HCT116 (cell line): Measurements from ENCODE around the gene MYH1. TPM values are rescaled to one million over a fixed set of nuclear protein-coding genes. Genes with fewer than 3 reads are reported as not detected.
"Not testable (repeated sequence)": the region's sequence is repeated elsewhere in the genome, so short reads cannot be mapped to it uniquely, and the experiment has no call there.

ENCODE experiments used
- ATAC-seq: fragments of 200-7000 bp; cut with Tn5 transposase; 2 replicates; pipeline ENCODE4 v1.9.1; 2020; ENCODE audit warnings: mild to moderate bottlenecking, moderate library complexity
- BruUV-seq: library from RNA; stranded (reverse); fragments of 400-500 nt; replicated peaks from 2 replicates; lab custom pipeline; 2021; lab: Mats Ljungman, UMichigan
- CTCF ChIA-PET: fragments of 300-600 bp; sonication (Branson Sonifier 250); formaldehyde crosslinking; loops from one replicate; lab custom pipeline; 2021; ENCODE audit warnings: antibody characterized with exemption; lab: Charles Lee
- POLR2A ChIA-PET: fragments of 300-600, 350-600 bp; sonication (Branson Sonifier 250); formaldehyde crosslinking; loops from one replicate; lab custom pipeline; 2021; ENCODE audit warnings: antibody characterized with exemption; lab: Charles Lee
- RAD21 ChIA-PET, 2 experiments: fragments of 300-600 bp; sonication (Branson Sonifier 250); formaldehyde crosslinking; loops; one replicate each; lab custom pipeline; 2023; ENCODE audit warnings: low total read pairs in 2 of 2; ENCODE audit not compliant: uncharacterized antibody in 2 of 2, unreplicated experiment in 2 of 2, low non-redundant PET in 1 of 2; lab: Charles Lee
- DNase-seq: peaks from one replicate; pipeline ENCODE4 v3.0.0-alpha.2; 2010; ENCODE audit warnings: low read depth, low spot score
- H2AFZ ChIP-seq: fragments of 200-600 bp; shearing (Covaris generic), sonication (generic); 2 replicates; pipeline ENCODE4 v1.6.1; 2017; ENCODE audit warnings: low read depth, mixed run types, mixed read lengths, antibody characterized with exemption, low read length; ENCODE audit not compliant: poor library complexity, severe bottlenecking
- H3K27ac ChIP-seq: 2 replicates; pipeline ENCODE4 v1.5.1; 2012; ENCODE audit warnings: low read depth, low read length
- H3K27me3 ChIP-seq: fragments of 200-600 bp; sonication (generic); 2 replicates; pipeline ENCODE4 v1.6.1; 2016; ENCODE audit warnings: mixed run types, low read length, mixed read lengths; ENCODE audit not compliant: insufficient read depth
- H3K36me3 ChIP-seq, 2 experiments: fragments of 200-500 bp in 1 of 2; fragments of 200-600 bp in 1 of 2; sonication (Bioruptor generic) in 1 of 2; sonication (generic) in 1 of 2; 2 replicates each; pipeline versions ENCODE4 v1.5.1 to v1.6.1; 2014 to 2016; ENCODE audit warnings: low read length in 2 of 2, inconsistent platforms in 1 of 2, mixed read lengths in 1 of 2, mixed run types in 1 of 2; ENCODE audit not compliant: insufficient read depth in 2 of 2, control insufficient read depth in 1 of 2
- H3K4me1 ChIP-seq, 2 experiments: fragments of 200-600 bp in 1 of 2; sonication (generic) in 1 of 2; 2 replicates each; pipeline versions ENCODE4 v1.5.1 to v1.6.1; 2012 to 2017; ENCODE audit warnings: low read length in 2 of 2, inconsistent platforms in 1 of 2, mild to moderate bottlenecking in 1 of 2, mixed read lengths in 1 of 2, mixed run types in 1 of 2, moderate library complexity in 1 of 2; ENCODE audit not compliant: insufficient read depth in 2 of 2, control insufficient read depth in 1 of 2
- H3K4me2 ChIP-seq: fragments of 200-600 bp; sonication (generic); 2 replicates; pipeline ENCODE4 v1.6.1; 2017; ENCODE audit warnings: mixed run types, low read length, mixed read lengths
- H3K4me3 ChIP-seq, 2 experiments: fragments of 200-600 bp in 1 of 2; sonication (generic) in 1 of 2; replicated peaks in 1 of 2; 2 replicates each; pipeline ENCODE4 v1.5.1; 2011 to 2016; ENCODE audit warnings: low read length in 2 of 2, control low read depth in 1 of 2, low read depth in 1 of 2, mild to moderate bottlenecking in 1 of 2, mixed read lengths in 1 of 2, mixed run types in 1 of 2
- H3K79me2 ChIP-seq: fragments of 200-600 bp; sonication (generic); 2 replicates; pipeline ENCODE4 v1.6.1; 2017; ENCODE audit warnings: mild to moderate bottlenecking, mixed run types, low read length, moderate library complexity, mixed read lengths; ENCODE audit not compliant: insufficient read depth
- H3K9ac ChIP-seq: fragments of 200-600 bp; sonication (generic); 2 replicates; pipeline ENCODE4 v1.6.1; 2016; ENCODE audit warnings: low read length, mixed read lengths
- H3K9me2 ChIP-seq: fragments of 200-600 bp; sonication (generic), shearing (Covaris generic); 2 replicates; pipeline ENCODE4 v1.6.1; 2017; ENCODE audit warnings: mixed run types, mild to moderate bottlenecking, moderate library complexity; ENCODE audit not compliant: insufficient read depth
- H3K9me3 ChIP-seq, 2 experiments: fragments of 200-500 bp in 1 of 2; fragments of 200-600 bp in 1 of 2; sonication (Bioruptor generic) in 1 of 2; sonication (generic) in 1 of 2; 2 replicates each; pipeline ENCODE4 v1.6.1; 2014 to 2017; ENCODE audit warnings: low read length in 2 of 2, mixed read lengths in 2 of 2, inconsistent platforms in 1 of 2, low read depth in 1 of 2, mild to moderate bottlenecking in 1 of 2, mixed run types in 1 of 2, moderate library complexity in 1 of 2; ENCODE audit not compliant: control insufficient read depth in 1 of 2, insufficient read depth in 1 of 2
- H4K20me1 ChIP-seq: fragments of 200-600 bp; sonication (generic), shearing (Covaris generic); 2 replicates; pipeline ENCODE4 v1.6.1; 2017; ENCODE audit warnings: mixed run types, mild to moderate bottlenecking, moderate library complexity; ENCODE audit not compliant: insufficient read depth
- CTCF ChIP-seq, 3 experiments: fragments of 200-600 bp in 1 of 3; sonication (generic) in 1 of 3; IDR thresholded peaks in 2 of 3; conservative IDR thresholded peaks in 1 of 3; 2 replicates each; pipeline ENCODE4 v1.5.1; 2012 to 2017; ENCODE audit warnings: low read depth in 2 of 3, low read length in 2 of 3, antibody characterized with exemption in 1 of 3, borderline replicate concordance in 1 of 3, control low read depth in 1 of 3, mild to moderate bottlenecking in 1 of 3, mixed read lengths in 1 of 3, mixed run types in 1 of 3, moderate library complexity in 1 of 3; ENCODE audit not compliant: insufficient read depth in 1 of 3
- intact Hi-C: fragments of 100-400 bp; cut with micrococcal nuclease; formaldehyde crosslinking; loops from 2 replicates; pipeline ENCODE4 v1.10.0; 2022
- total RNA-seq: library from RNA; stranded (reverse); gene quantifications from one replicate; pipeline ENCODE4 v1.2.1, GENCODE V29; 2021; ENCODE audit not compliant: unreplicated experiment

MYH1 gene
- total RNA-seq, 1 experiment from 2014 or later: not detected

GRCh38 chr17:10543486-10543885 is 25.1 kb upstream of the MYH1 start:
- H4K20me1 ChIP-seq, H3K9me2 ChIP-seq, DNase-seq, H3K36me3 ChIP-seq, BruUV-seq, intact Hi-C loops, H3K4me3 ChIP-seq, CTCF ChIA-PET, POLR2A ChIA-PET, H3K9ac ChIP-seq, H2AFZ ChIP-seq, H3K4me1 ChIP-seq, H3K79me2 ChIP-seq, H3K9me3 ChIP-seq, RAD21 ChIA-PET, H3K4me2 ChIP-seq, H3K27ac ChIP-seq, H3K27me3 ChIP-seq: not testable (repeated sequence)
- peak; percentile 83 for ATAC-seq
- TF ChIP-seq CTCF (IDR thresholded peaks at IDR 0.05 in 2 of 3, conservative IDR thresholded peaks at IDR 0.05 in 1 of 3; ENCODE audit: borderline replicate concordance in 1 of 3, insufficient read depth in 1 of 3, low read depth in 2 of 3, low read length in 2 of 3): peak in 2 of 3 experiments; percentile 29 to 36; a peak in 2 of 6 replicates

- BruUV-seq, RAD21 ChIA-PET, H4K20me1 ChIP-seq, H3K79me2 ChIP-seq, H3K9me2 ChIP-seq, H3K36me3 ChIP-seq, H2AFZ ChIP-seq, H3K9me3 ChIP-seq, POLR2A ChIA-PET, H3K27ac ChIP-seq, H3K9ac ChIP-seq, CTCF ChIA-PET, DNase-seq, ATAC-seq, H3K4me3 ChIP-seq, H3K27me3 ChIP-seq, intact Hi-C loops, H3K4me1 ChIP-seq, H3K4me2 ChIP-seq: not testable (repeated sequence)
These were observed 22.8 kb upstream of the MYH1 start for GRCh38 chr17:10541179-10541578.
